ENCODE results near the gene SEPTIN11.

- TF ChIP-seq EZH2 (IDR thresholded peaks at IDR 0.05; ENCODE audit: insufficient read depth, poor library complexity, severe bottlenecking) = no peak
- TF ChIP-seq EZH2phosphoT487 (IDR thresholded peaks at IDR 0.05; ENCODE audit: insufficient read depth, low read depth) = no peak
Observed at GRCh38 chr4:76997077-76997476, 47.5 kb downstream of the SEPTIN11 start.
